HepG2 (cell line): Measurements from ENCODE around the gene TAL2. TPM values are rescaled to one million over a fixed set of nuclear protein-coding genes. Genes with fewer than 3 reads are reported as not detected.

Experiments
- AGO1 ChIP-seq: fragments of 200-400 bp; formaldehyde crosslinking; IDR thresholded peaks from 2 replicates; pipeline ENCODE4 v1.6.1; 2017; ENCODE audit warnings: mild to moderate bottlenecking, low read depth, low read length, moderate library complexity; ENCODE audit not compliant: poor library complexity, severe bottlenecking
- CENPX ChIP-seq: sonication (generic); formaldehyde crosslinking; IDR thresholded peaks from 2 replicates; pipeline ENCODE4 v1.9.0; 2021; ENCODE audit warnings: mild to moderate bottlenecking, missing genetic modification reagents, moderate library complexity
- CREB1 ChIP-seq, 2 experiments: fragments of 450-650 bp in 1 of 2; IDR thresholded peaks; 2 replicates each; pipeline ENCODE4 v1.6.1; 2016 to 2017; ENCODE audit warnings: control low read depth in 1 of 2, mild to moderate bottlenecking in 1 of 2, missing compliant biosample characterization in 1 of 2, missing genetic modification characterization in 1 of 2
- ELF3 ChIP-seq: IDR thresholded peaks from 2 replicates; pipeline ENCODE4 v1.6.1; 2016; ENCODE audit warnings: missing genetic modification reagents, missing compliant biosample characterization
- ERF ChIP-seq: IDR thresholded peaks from 2 replicates; pipeline ENCODE4 v1.6.1; 2018; ENCODE audit warnings: missing biosample characterization, missing genetic modification reagents
- FOXO1 ChIP-seq: sonication (generic); formaldehyde crosslinking; IDR thresholded peaks from 2 replicates; pipeline ENCODE4 v1.4.0; 2020; ENCODE audit warnings: missing genetic modification reagents
- MAZ ChIP-seq, 2 experiments: sonication (generic) in 1 of 2; formaldehyde crosslinking in 1 of 2; IDR thresholded peaks; 2 replicates each; pipeline versions ENCODE4 v1.5.0 to v1.6.1; 2012 to 2020; ENCODE audit warnings: low read depth in 2 of 2, mild to moderate bottlenecking in 2 of 2, borderline replicate concordance in 1 of 2, improper control_type of control experiment in 1 of 2, low read length in 1 of 2, missing genetic modification reagents in 1 of 2, moderate library complexity in 1 of 2
- MIER3 ChIP-seq: IDR thresholded peaks from 2 replicates; pipeline ENCODE4 v1.6.1; 2016; ENCODE audit warnings: missing compliant biosample characterization, borderline replicate concordance
- MYPOP ChIP-seq: sonication (generic); formaldehyde crosslinking; IDR thresholded peaks from 2 replicates; pipeline ENCODE4 v1.8.1; 2023; ENCODE audit warnings: mild to moderate bottlenecking, moderate library complexity, missing genetic modification reagents
- RXRA ChIP-seq: sonication (generic); formaldehyde crosslinking; IDR thresholded peaks from 2 replicates; pipeline ENCODE4 v1.5.1; 2020; ENCODE audit warnings: missing genetic modification reagents
- SRSF1 ChIP-seq: fragments of 200-400 bp; formaldehyde crosslinking; optimal IDR thresholded peaks from 2 replicates; pipeline ENCODE3; 2017; ENCODE audit warnings: mild to moderate bottlenecking, low read depth, low read length, moderate library complexity
- SRSF4 ChIP-seq: fragments of 200-400 bp; formaldehyde crosslinking; IDR thresholded peaks from one replicate; pipeline ENCODE4 v1.6.1; 2018; ENCODE audit warnings: mild to moderate bottlenecking, low read depth, low read length, moderate library complexity; ENCODE audit not compliant: poor library complexity, severe bottlenecking
- TFAP4 ChIP-seq: sonication (generic); IDR thresholded peaks from 2 replicates; pipeline ENCODE4 v1.6.1; 2016; ENCODE audit warnings: low read depth, borderline replicate concordance
- THAP8 ChIP-seq: sonication (generic); formaldehyde crosslinking; IDR thresholded peaks from 2 replicates; pipeline ENCODE4 v1.5.1; 2020; ENCODE audit warnings: missing genetic modification reagents, mild to moderate bottlenecking, borderline replicate concordance
- ZBTB38 ChIP-seq: sonication (generic); formaldehyde crosslinking; IDR thresholded peaks from 2 replicates; pipeline ENCODE4 v1.5.1; 2020; ENCODE audit warnings: mild to moderate bottlenecking, missing genetic modification reagents
- ZBTB42 ChIP-seq: sonication (generic); formaldehyde crosslinking; IDR thresholded peaks from 2 replicates; pipeline ENCODE4 v1.5.0; 2020; ENCODE audit warnings: mild to moderate bottlenecking, missing genetic modification reagents
- ZBTB7A ChIP-seq: sonication (generic); formaldehyde crosslinking; IDR thresholded peaks from 2 replicates; pipeline ENCODE4 v1.8.0; 2022; ENCODE audit warnings: mild to moderate bottlenecking, missing genetic modification reagents
- ZNF331 ChIP-seq: sonication (generic); formaldehyde crosslinking; IDR thresholded peaks from 2 replicates; pipeline ENCODE4 v1.4.0; 2020; ENCODE audit warnings: missing genetic modification reagents
- ZNF616 ChIP-seq: sonication (generic); formaldehyde crosslinking; IDR thresholded peaks from 2 replicates; pipeline ENCODE4 v1.5.0; 2020; ENCODE audit warnings: low read depth, mild to moderate bottlenecking, missing genetic modification reagents
- ZNF713 ChIP-seq: sonication (generic); formaldehyde crosslinking; IDR thresholded peaks from 2 replicates; pipeline ENCODE4 v1.4.0; 2020; ENCODE audit warnings: mild to moderate bottlenecking, missing genetic modification reagents
- ZNF776 ChIP-seq: sonication (generic); formaldehyde crosslinking; IDR thresholded peaks from 2 replicates; pipeline ENCODE4 v1.4.0; 2020; ENCODE audit warnings: mild to moderate bottlenecking, missing genetic modification reagents
- ZSCAN20 ChIP-seq: sonication (generic); formaldehyde crosslinking; IDR thresholded peaks from 2 replicates; pipeline ENCODE4 v1.4.0; 2020; ENCODE audit warnings: missing genetic modification reagents, mild to moderate bottlenecking, borderline replicate concordance
- polyA plus RNA-seq, 8 experiments: library from polyadenylated mRNA; depleted of rRNA in 3 of 8; stranded (reverse) in 7 of 8; unstranded in 1 of 8; fragments of >200 nt; fragmentation: Illumina TruSeq in 4 of 8; extraction: Trizol in 4 of 8; gene quantifications; 2 replicates each; pipeline versions ENCODE4 v1.2.1 to v1.2.3, GENCODE V29; 2011 to 2016; ENCODE audit warnings: low read depth in 4 of 8, missing spikeins in 1 of 8, mixed read lengths in 1 of 8; ENCODE audit not compliant: insufficient read depth in 1 of 8
- total RNA-seq, 5 experiments: library from RNA; depleted of rRNA; stranded (reverse); fragments of >200 nt; fragmentation: Illumina TruSeq; extraction: Trizol; gene quantifications; 2 replicates each; pipeline ENCODE4 v1.2.3, GENCODE V29; 2016; ENCODE audit warnings: low read depth in 1 of 5

Gene TAL2
- total and polyA plus RNA-seq, 2 of the 13 experiments (the other 11 are each of a cell fraction or from before 2014, with no cell fraction given): 0.22 TPM; not detected in 1

DNA sequence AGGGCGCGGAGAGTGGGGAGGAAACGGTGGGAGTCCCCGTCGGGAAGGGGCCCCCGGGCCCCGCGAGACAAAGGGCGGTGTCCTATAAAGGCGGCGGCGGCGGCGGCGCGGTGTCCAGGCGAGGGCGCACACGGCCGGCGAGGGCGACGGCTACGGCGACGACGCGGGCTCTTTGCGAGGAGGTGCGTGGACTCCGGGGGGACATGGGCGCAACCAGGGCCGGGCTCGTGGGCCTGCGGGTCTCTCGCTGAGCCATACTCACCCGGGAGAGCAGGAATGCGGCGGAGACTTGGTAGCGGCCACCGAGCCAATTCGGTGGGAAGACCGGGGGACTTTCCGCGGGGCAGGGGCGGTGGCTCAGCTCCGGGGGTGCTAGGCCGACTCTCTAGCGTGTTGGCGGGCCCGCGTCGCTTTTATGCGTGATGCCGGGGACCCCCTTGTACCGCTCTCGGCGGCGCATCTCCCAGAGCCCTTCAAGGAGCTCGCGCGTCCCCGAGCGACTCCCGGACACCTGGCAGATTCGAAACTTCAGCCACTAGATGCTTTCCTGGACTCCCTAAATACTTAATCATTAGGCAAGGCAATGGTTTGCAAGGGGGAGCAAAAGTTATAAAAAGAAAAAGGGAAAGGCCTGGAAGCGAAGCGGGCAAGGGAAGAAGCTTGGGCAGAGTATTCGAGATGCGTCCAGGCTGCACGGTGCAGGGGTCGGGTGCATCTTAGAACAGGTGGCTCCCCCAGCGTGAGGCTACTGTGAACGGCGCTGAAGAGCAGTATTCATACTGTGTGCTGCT, 5.9 kb upstream of the TAL2 start (continued):
- TF ChIP-seq TFAP4 (no peak), SRSF4 (no peak), ERF (peak; percentile 67), ZBTB38 (CRISPR knock-in tag) (peak; percentile 60; the same call in 1 of the 2 replicates), SRSF1 (no peak), ZNF776 (CRISPR knock-in tag) (peak; percentile 64; the same call in 1 of the 2 replicates), MYPOP (CRISPR knock-in tag) (0 out of 2 replicates have a peak, but pooled peaks have one; percentile 62), RXRA (CRISPR knock-in tag) (peak; percentile 33; the same call in 1 of the 2 replicates), ELF3 (CRISPR knock-in tag) (peak; percentile 43; the same call in 1 of the 2 replicates), ZNF713 (CRISPR knock-in tag) (no peak), ZBTB42 (CRISPR knock-in tag) (no peak), MIER3 (CRISPR knock-in tag) (no peak), CREB1 (IDR thresholded peaks at IDR 0.05) (no peak), CREB1 (CRISPR knock-in tag; IDR thresholded peaks at IDR 0.05) (no peak), ZNF616 (CRISPR knock-in tag) (0 out of 2 replicates have a peak, but pooled peaks have one; percentile 51), MAZ (IDR thresholded peaks at IDR 0.05; ENCODE audit: borderline replicate concordance, low read depth, low read length) (no peak), MAZ (CRISPR knock-in tag; IDR thresholded peaks at IDR 0.05; ENCODE audit: low read depth) (0 out of 2 replicates have a peak, but pooled peaks have one; percentile 27), THAP8 (CRISPR knock-in tag) (no peak), ZBTB7A (CRISPR knock-in tag) (0 out of 2 replicates have a peak, but pooled peaks have one; percentile 77), AGO1 (peak; percentile 35), FOXO1 (CRISPR knock-in tag) (no peak), ZNF331 (CRISPR knock-in tag) (0 out of 2 replicates have a peak, but pooled peaks have one; percentile 31), ZSCAN20 (CRISPR knock-in tag) (no peak; the same call in 1 of the 2 replicates), CENPX (CRISPR knock-in tag) (no peak)
